ENCODE results near the gene KCND2. TPM values are rescaled to one million over a fixed set of nuclear protein-coding genes. Genes with fewer than 3 reads are reported as not detected.

Gene KCND2
- total and polyA plus RNA-seq, 2 of the 4 experiments (the other 2 are of a cell fraction), result under 0.01 TPM; not detected in 1

DNA sequence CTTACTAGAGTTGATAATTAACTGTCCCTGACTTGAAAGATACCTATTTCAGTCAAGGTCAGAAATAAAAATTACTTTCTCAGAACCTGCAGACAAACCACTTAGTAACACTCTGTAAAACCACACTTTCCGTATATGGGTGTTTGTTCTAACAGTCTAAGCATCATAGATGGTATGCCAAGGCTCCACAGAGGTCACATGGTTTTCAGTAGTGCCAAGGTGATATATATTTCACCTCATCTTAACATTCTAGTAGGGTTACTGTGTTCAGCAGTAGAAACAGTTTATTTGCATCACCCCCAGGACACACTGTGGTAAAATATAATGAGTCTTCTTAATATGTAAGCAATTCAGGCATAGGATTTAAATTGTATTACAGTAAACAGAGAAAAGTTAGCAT is 61.5 kb downstream of the KCND2 start:
- Histone ChIP-seq H2BK120ac (ENCODE audit: low read depth, low read length) (no peak overlapping the region), H3K4ac (ENCODE audit: low read depth, low read length) (no peak overlapping the region), H2AFZ (replicated peaks; ENCODE audit: low read length, poor library complexity) (no peak overlapping the region), H4K91ac (ENCODE audit: insufficient read depth, low read depth, low read length) (no peak overlapping the region), H3K9me1 (ENCODE audit: insufficient read depth, low read length) (no peaks in the 10 kb centered on the region), H2AK9ac (replicated peaks; ENCODE audit: low read depth, low read length, poor library complexity) (no peak overlapping the region), H3K14ac (replicated peaks; ENCODE audit: low read depth, low read length) (no peak overlapping the region), H3K36me3 (ENCODE audit: control insufficient read depth, insufficient read depth, low read length) (no peaks in the 10 kb centered on the region), H2BK5ac (ENCODE audit: low read depth, low read length, poor library complexity, severe bottlenecking) (no peak overlapping the region), H3K56ac (ENCODE audit: extremely low read depth, insufficient read depth, low read length) (no peak overlapping the region), H3K23ac (ENCODE audit: low read depth, low read length) (no peak overlapping the region), H3K9ac (ENCODE audit: low read depth, low read length) (no peak overlapping the region), H3K4me3 (ENCODE audit: insufficient read depth, low read depth, low read length) (no peak overlapping the region), H3K4me2 (ENCODE audit: low read depth, low read length) (no peak overlapping the region), H4K5ac (ENCODE audit: low read depth, low read length) (no peak overlapping the region), H2BK20ac (ENCODE audit: low read depth, low read length) (no peak overlapping the region), H2BK15ac (ENCODE audit: low read depth, low read length) (no peak overlapping the region), H2AK5ac (ENCODE audit: low read depth, low read length) (no peak overlapping the region), H3K27me3 (ENCODE audit: control insufficient read depth, insufficient read depth, low read length) (no peaks in the 10 kb centered on the region), H3K79me1 (ENCODE audit: low read depth in 1 of 2, low read length in 2 of 2) (no peaks in the 10 kb centered on the region), H3K18ac (ENCODE audit: low read depth, low read length) (no peak overlapping the region), H3K27ac (ENCODE audit: insufficient read depth, low read length) (no peak overlapping the region), H3K9me3 (ENCODE audit: control insufficient read depth, insufficient read depth, low read length) (no peaks in the 10 kb centered on the region), H4K20me1 (ENCODE audit: insufficient read depth, low read length) (no peaks in the 10 kb centered on the region), H4K8ac (ENCODE audit: low read depth in 2 of 2, low read length in 2 of 2) (no peak overlapping the region), H3K4me1 (ENCODE audit: control insufficient read depth, insufficient read depth, low read length) (no peaks in the 10 kb centered on the region)
- CTCF ChIA-PET, result no interaction called here
- TF ChIP-seq, protein P1, sequence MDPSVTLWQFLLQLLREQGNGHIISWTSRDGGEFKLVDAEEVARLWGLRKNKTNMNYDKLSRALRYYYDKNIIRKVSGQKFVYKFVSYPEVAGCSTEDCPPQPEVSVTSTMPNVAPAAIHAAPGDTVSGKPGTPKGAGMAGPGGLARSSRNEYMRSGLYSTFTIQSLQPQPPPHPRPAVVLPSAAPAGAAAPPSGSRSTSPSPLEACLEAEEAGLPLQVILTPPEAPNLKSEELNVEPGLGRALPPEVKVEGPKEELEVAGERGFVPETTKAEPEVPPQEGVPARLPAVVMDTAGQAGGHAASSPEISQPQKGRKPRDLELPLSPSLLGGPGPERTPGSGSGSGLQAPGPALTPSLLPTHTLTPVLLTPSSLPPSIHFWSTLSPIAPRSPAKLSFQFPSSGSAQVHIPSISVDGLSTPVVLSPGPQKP (IDR thresholded peaks at IDR 0.05; ENCODE audit: borderline replicate concordance, low read depth, low read length), result no peak
- TF ChIP-seq MXI1 (IDR thresholded peaks at IDR 0.05; ENCODE audit: borderline replicate concordance, low read depth, low read length) (no peak), SMC3 (IDR thresholded peaks at IDR 0.05; ENCODE audit: low read depth, low read length) (no peak), RAD21 (IDR thresholded peaks at IDR 0.05; ENCODE audit: low read length) (no peak), BHLHE40 (IDR thresholded peaks at IDR 0.05; ENCODE audit: low read depth, low read length) (no peak), MAFK (IDR thresholded peaks at IDR 0.05; ENCODE audit: low read depth, low read length) (no peak), MAZ (IDR thresholded peaks at IDR 0.05; ENCODE audit: borderline replicate concordance, low read depth, low read length) (no peak), CHD1 (IDR thresholded peaks at IDR 0.05; ENCODE audit: low read depth, low read length) (no peak), POLR2A (IDR thresholded peaks at IDR 0.05; ENCODE audit: low read depth, low read length) (no peak), RCOR1 (IDR thresholded peaks at IDR 0.05; ENCODE audit: insufficient replicate concordance, low read length) (no peak), RFX5 (IDR thresholded peaks at IDR 0.05; ENCODE audit: low read depth, low read length) (no peak), FOS (IDR thresholded peaks at IDR 0.05; ENCODE audit: low read depth, low read length) (no peak), CEBPB (IDR thresholded peaks at IDR 0.05; ENCODE audit: low read depth, low read length) (no peak), NFE2L2 (IDR thresholded peaks at IDR 0.05; ENCODE audit: low read depth, low read length) (no peak)
- TF ChIP-seq, protein P2, sequence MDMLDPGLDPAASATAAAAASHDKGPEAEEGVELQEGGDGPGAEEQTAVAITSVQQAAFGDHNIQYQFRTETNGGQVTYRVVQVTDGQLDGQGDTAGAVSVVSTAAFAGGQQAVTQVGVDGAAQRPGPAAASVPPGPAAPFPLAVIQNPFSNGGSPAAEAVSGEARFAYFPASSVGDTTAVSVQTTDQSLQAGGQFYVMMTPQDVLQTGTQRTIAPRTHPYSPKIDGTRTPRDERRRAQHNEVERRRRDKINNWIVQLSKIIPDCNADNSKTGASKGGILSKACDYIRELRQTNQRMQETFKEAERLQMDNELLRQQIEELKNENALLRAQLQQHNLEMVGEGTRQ (IDR thresholded peaks at IDR 0.05; ENCODE audit: low read depth, low read length), result no peak
- TF ChIP-seq, protein P3, sequence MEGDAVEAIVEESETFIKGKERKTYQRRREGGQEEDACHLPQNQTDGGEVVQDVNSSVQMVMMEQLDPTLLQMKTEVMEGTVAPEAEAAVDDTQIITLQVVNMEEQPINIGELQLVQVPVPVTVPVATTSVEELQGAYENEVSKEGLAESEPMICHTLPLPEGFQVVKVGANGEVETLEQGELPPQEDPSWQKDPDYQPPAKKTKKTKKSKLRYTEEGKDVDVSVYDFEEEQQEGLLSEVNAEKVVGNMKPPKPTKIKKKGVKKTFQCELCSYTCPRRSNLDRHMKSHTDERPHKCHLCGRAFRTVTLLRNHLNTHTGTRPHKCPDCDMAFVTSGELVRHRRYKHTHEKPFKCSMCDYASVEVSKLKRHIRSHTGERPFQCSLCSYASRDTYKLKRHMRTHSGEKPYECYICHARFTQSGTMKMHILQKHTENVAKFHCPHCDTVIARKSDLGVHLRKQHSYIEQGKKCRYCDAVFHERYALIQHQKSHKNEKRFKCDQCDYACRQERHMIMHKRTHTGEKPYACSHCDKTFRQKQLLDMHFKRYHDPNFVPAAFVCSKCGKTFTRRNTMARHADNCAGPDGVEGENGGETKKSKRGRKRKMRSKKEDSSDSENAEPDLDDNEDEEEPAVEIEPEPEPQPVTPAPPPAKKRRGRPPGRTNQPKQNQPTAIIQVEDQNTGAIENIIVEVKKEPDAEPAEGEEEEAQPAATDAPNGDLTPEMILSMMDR (conservative IDR thresholded peaks at IDR 0.05; ENCODE audit: low read depth, low read length), result no peak
- dilution Hi-C loops (cut with HindIII; ENCODE audit: low sequenced_read_pairs, unreplicated experiment), result no loop called here
- in situ Hi-C loops (cut with MboI; ENCODE audit: low sequenced_read_pairs), result no loop called here
- intact Hi-C loops (cut with micrococcal nuclease), result loop anchor here (10.0 kb wide), 1 partner anchor 1060 kb away; no protein-coding TSS in a partner anchor
- no CpG with 5 or more reads among the region's 1 CpG for WGBS, 2 experiments (ENCODE audit: extremely low coverage in 2 of 2, insufficient read length in 1 of 2)
- ATAC-seq (ENCODE audit: low read depth), result no peak
- DNase-seq, result no peak
- no TSS peak for BruUV-seq (replicated peaks)
- POLR2A ChIA-PET (ENCODE audit: unreplicated experiment), result no interaction called here
